Tongue (tissue), 1 donor: ENCODE measurements around the gene SEMG2. TPM values are rescaled to one million over a fixed set of nuclear protein-coding genes. Genes with fewer than 3 reads are reported as not detected.

Experiments used
- total RNA-seq: library from RNA; depleted of rRNA; stranded (reverse); fragments of >200 nt; gene quantifications from one replicate; pipeline ENCODE4 v1.2.3, GENCODE V29; 2014

The SEMG2 gene
- total RNA-seq, 1 donor from 2014 or later = not detected

Other genes starting within 250 kb of the SEMG2 start
- gene KCNS1, start 120.2 kb upstream of the SEMG2 start, total RNA-seq = 1.1 TPM
- not detected for gene WFDC5, start 106.2 kb upstream of the SEMG2 start, total RNA-seq
- not detected for gene WFDC12, start 96.9 kb upstream of the SEMG2 start, total RNA-seq
- gene PI3, start 46.5 kb upstream of the SEMG2 start, total RNA-seq = not detected
- gene SEMG1, start 14.3 kb upstream of the SEMG2 start, total RNA-seq = not detected
- gene SLPI, start 33.2 kb downstream of the SEMG2 start, total RNA-seq = 181 TPM
- not detected for gene RBPJL, start 85.5 kb downstream of the SEMG2 start, total RNA-seq
- 1.1 TPM for gene MATN4, start 86.9 kb downstream of the SEMG2 start, total RNA-seq
- 26.9 TPM for gene SDC4, start 127.1 kb downstream of the SEMG2 start, total RNA-seq
- 20.0 TPM for gene SYS1, start 141.8 kb downstream of the SEMG2 start, total RNA-seq
- not detected for gene TP53TG5, start 157.0 kb downstream of the SEMG2 start, total RNA-seq
- 23.4 TPM for gene DBNDD2, start 186.9 kb downstream of the SEMG2 start, total RNA-seq
- 27.4 TPM for gene PIGT, start 194.8 kb downstream of the SEMG2 start, total RNA-seq
- 16.6 TPM for gene WFDC2, start 248.4 kb downstream of the SEMG2 start, total RNA-seq